ENCODE measurements around the gene FBXO33. TPM values are rescaled to one million over a fixed set of nuclear protein-coding genes. Genes with fewer than 3 reads are reported as not detected.

FBXO33 gene
- total and polyA plus RNA-seq, 4 donors, result 3.0 to 14.3 (median 11.0) TPM

GRCh38 chr14:39433452-39433813 is 1.2 kb upstream of the FBXO33 start:
- Histone ChIP-seq H3K4me1 (ENCODE audit: control insufficient read depth in 1 of 2, insufficient read depth in 2 of 2, low read length in 2 of 2) (peaks cover 2 to 11% of the 10 kb centered on the region in 2 donors), H3K27ac (ENCODE audit: low read depth in 1 of 2, low read length in 2 of 2) (peak overlapping the region; percentile 51 to 72), H3K4me3 (ENCODE audit: low read length in 2 of 2) (peak overlapping the region; percentile 43 to 89), H3K9me3 (ENCODE audit: control insufficient read depth, low read length) (no peaks in the 10 kb centered on the region), H3K36me3 (ENCODE audit: control insufficient read depth in 1 of 2, insufficient read depth in 2 of 2, low read length in 1 of 2) (no peaks in the 10 kb centered on the region), H3K27me3 (ENCODE audit: control insufficient read depth in 1 of 2, insufficient read depth in 2 of 2, low read length in 1 of 2) (no peaks in the 10 kb centered on the region)
- intact Hi-C loops (cut with DNase I), result loop anchor here (5.0 to 10.0 kb wide), 4 partner anchors 169 to 329 kb away; partner anchors contain the start of genes PNN (in 1 of the 2), SEC23A (in 1 of the 2) and TRAPPC6B (in 1 of the 2)
- WGBS, 2 donors, result 14 to 17% methylated on average over 8 of the region's 8 CpGs
- ATAC-seq (ENCODE audit: low FRiP score) (no peak), DNase-seq (no peak)

DNA sequence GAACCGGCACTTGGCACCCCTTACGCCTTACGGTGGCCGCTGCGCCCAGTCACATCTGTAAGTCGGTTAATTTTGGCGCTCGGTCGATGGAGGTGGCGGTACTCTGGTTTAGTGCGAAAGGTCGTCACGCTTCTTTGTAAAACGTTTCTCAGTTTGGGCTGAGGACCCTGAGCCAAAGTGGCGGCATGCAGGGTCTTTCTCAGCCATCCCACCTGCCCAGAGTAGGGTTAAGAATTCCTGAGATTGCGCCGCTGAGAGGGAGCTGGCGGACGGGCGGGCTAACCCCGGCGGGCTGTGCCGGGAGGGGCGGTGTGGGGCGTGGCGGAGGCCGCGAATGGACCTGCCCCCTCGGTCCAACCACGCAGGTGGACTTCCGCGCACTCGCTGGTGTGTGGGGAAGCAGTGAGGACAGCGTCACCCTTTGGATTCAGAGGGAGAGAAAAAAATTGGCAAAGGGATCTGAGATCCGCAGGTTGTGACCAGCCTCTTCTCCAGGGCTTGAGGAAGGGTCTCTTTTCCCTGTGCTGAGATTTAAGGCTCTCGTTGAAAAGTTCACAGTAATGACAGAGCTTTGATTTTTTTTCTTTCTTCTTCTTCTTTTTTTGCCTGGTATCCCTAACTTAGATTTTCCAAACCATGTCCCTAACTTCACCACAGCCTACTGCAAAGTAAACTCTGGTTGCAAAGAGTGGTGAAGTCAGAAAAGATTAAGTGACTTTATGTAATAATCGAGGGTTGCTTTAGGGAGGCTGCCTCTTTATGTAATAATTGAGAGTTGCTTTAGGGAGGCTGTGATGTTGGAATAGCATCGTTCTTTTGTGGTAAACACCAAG is 602 bp upstream of the FBXO33 start:
- Histone ChIP-seq H3K4me1 (ENCODE audit: control insufficient read depth in 1 of 2, insufficient read depth in 2 of 2, low read length in 2 of 2) (peaks cover 2 to 11% of the 10 kb centered on the region in 2 donors), H3K27me3 (ENCODE audit: control insufficient read depth in 1 of 2, insufficient read depth in 2 of 2, low read length in 1 of 2) (no peaks in the 10 kb centered on the region), H3K27ac (ENCODE audit: low read depth in 1 of 2, low read length in 2 of 2) (peak overlapping the region; percentile 62 to 93), H3K36me3 (ENCODE audit: control insufficient read depth in 1 of 2, insufficient read depth in 2 of 2, low read length in 1 of 2) (no peaks in the 10 kb centered on the region), H3K4me3 (ENCODE audit: low read length in 2 of 2) (peak overlapping the region; percentile 55 to 89), H3K9me3 (ENCODE audit: control insufficient read depth, low read length) (no peaks in the 10 kb centered on the region)
- WGBS, 2 donors, result 0% methylated on average over 36 to 38 of the region's 38 CpGs
- peak; percentile 95 for ATAC-seq (ENCODE audit: low FRiP score)
- intact Hi-C loops (cut with DNase I), result loop anchor here (5.0 to 10.0 kb wide), 4 partner anchors 168 to 328 kb away; partner anchors contain the start of genes PNN (in 1 of the 2), SEC23A (in 1 of the 2) and TRAPPC6B (in 1 of the 2)
- peak; percentile 95 to 96 for DNase-seq

DNA sequence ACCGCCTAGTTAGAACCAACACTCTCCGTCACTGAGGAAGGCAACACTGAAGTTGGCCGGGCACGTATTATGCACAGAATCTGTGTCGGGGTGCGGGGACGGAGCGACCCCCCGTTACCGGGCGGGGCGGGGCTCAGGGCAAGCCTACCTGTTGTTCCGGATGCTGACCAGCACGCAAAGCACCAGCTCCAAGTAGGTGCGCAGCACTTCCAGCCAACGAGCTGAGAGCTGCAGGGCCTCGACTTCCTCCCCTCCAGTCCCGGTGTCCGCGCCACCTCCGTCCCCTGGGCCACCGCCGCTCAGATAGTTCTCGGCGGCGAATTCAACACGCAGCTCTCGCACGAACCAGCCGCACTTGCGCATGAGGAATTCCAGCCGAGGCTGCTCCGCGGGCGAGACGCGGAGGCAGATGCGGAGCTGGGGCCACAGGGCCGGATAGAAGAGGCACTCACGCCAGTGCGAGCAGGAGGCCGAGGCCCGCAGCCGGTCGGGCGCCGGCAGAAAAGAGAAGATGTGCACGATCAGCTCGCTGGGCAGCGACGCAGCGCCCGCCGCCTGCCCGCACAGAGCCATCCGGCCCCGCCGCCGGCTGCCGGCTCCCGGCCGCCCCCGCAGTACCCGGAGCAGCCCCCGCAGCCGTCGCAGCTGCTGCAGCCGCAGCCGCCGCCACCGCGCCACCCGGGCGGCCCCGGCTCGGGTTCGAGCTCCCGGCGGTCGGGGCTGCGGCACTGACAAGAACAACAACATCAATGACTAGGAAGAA is 636 bp downstream of the FBXO33 start:
- H3K9me3 ChIP-seq (ENCODE audit: control insufficient read depth, low read length), result no peaks in the 10 kb centered on the region
- peaks cover 2 to 11% of the 10 kb centered on the region in 2 donors for H3K4me1 ChIP-seq (ENCODE audit: control insufficient read depth in 1 of 2, insufficient read depth in 2 of 2, low read length in 2 of 2)
- ATAC-seq (ENCODE audit: low FRiP score) (no peak), DNase-seq (peak; percentile 70 to 82)
- peak overlapping the region; percentile 74 to 100 for H3K27ac ChIP-seq (ENCODE audit: low read depth in 1 of 2, low read length in 2 of 2)
- H3K27me3 ChIP-seq (ENCODE audit: control insufficient read depth in 1 of 2, insufficient read depth in 2 of 2, low read length in 1 of 2), result no peaks in the 10 kb centered on the region
- H3K36me3 ChIP-seq (ENCODE audit: control insufficient read depth in 1 of 2, insufficient read depth in 2 of 2, low read length in 1 of 2), result no peaks in the 10 kb centered on the region
- H3K4me3 ChIP-seq (ENCODE audit: low read length in 2 of 2), result peak overlapping the region; percentile 96 to 97
- intact Hi-C loops (cut with DNase I), result loop anchor here (5.0 to 10.0 kb wide), 4 partner anchors 167 to 327 kb away; partner anchors contain the start of genes PNN (in 1 of the 2), SEC23A (in 1 of the 2) and TRAPPC6B (in 1 of the 2)
- WGBS, 2 donors, result 0 to 1% methylated on average over 62 to 81 of the region's 81 CpGs

DNA sequence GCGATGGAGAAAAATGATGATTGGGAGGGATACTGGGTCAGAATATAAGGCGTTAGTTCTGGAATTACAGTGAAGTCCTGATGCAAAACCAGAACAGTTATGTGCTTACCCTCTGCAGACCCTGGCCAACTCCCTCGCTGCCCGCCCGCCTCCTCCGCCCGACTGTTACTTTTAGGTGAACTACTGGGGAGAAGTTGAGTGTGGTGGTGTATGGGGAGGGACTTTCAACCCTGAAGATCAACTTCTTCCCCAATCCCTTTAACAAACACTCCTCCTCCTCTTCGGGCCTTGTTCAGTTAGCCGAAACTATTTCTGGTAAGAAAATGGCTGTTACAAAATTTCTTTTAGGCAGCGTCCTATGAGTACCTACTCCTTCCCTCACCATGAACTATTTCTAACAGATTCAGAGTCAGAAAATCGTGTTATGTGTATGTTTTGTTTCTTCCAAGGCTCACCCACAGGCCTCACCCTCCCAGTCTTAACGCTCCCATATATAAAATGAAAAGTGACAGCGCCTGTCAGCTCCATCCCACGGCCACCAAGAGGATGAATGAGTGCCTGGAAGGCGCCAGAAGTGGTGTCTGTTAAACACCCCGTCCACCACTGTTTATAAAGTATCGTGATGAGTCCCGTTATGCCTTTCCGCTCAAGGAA is 1.3 kb downstream of the FBXO33 start:
- intact Hi-C loops (cut with DNase I), result loop anchor here (5.0 to 10.0 kb wide), 4 partner anchors 166 to 326 kb away; partner anchors contain the start of genes PNN (in 1 of the 2), SEC23A (in 1 of the 2) and TRAPPC6B (in 1 of the 2)
- WGBS, 2 donors, result 1% methylated on average over 19 of the region's 19 CpGs
- no peaks in the 10 kb centered on the region for H3K9me3 ChIP-seq (ENCODE audit: control insufficient read depth, low read length)
- H3K27me3 ChIP-seq (ENCODE audit: control insufficient read depth in 1 of 2, insufficient read depth in 2 of 2, low read length in 1 of 2), result no peaks in the 10 kb centered on the region
- peak overlapping the region in 1 of 2 donors; percentile 100 for H3K27ac ChIP-seq (ENCODE audit: low read depth in 1 of 2, low read length in 2 of 2)
- no peaks in the 10 kb centered on the region for H3K36me3 ChIP-seq (ENCODE audit: control insufficient read depth in 1 of 2, insufficient read depth in 2 of 2, low read length in 1 of 2)
- peak in 1 of 2 donors; percentile 49 for DNase-seq
- H3K4me1 ChIP-seq (ENCODE audit: control insufficient read depth in 1 of 2, insufficient read depth in 2 of 2, low read length in 2 of 2), result peaks cover 2 to 11% of the 10 kb centered on the region in 2 donors
- no peak for ATAC-seq (ENCODE audit: low FRiP score)
- peak overlapping the region; percentile 96 to 97 for H3K4me3 ChIP-seq (ENCODE audit: low read length in 2 of 2)

GRCh38 chr14:39428118-39428517 is 4.1 kb downstream of the FBXO33 start:
- WGBS, 2 donors, result 89 to 90% methylated on average over 8 of the region's 8 CpGs
- Histone ChIP-seq H3K27me3 (ENCODE audit: control insufficient read depth in 1 of 2, insufficient read depth in 2 of 2, low read length in 1 of 2) (no peaks in the 10 kb centered on the region), H3K27ac (ENCODE audit: low read depth in 1 of 2, low read length in 2 of 2) (no peak overlapping the region), H3K4me3 (ENCODE audit: low read length in 2 of 2) (no peak overlapping the region), H3K36me3 (ENCODE audit: control insufficient read depth in 1 of 2, insufficient read depth in 2 of 2, low read length in 1 of 2) (no peaks in the 10 kb centered on the region), H3K9me3 (ENCODE audit: control insufficient read depth, low read length) (no peaks in the 10 kb centered on the region), H3K4me1 (ENCODE audit: control insufficient read depth in 1 of 2, insufficient read depth in 2 of 2, low read length in 2 of 2) (peaks cover 2 to 14% of the 10 kb centered on the region in 2 donors)
- intact Hi-C loops (cut with DNase I), result loop anchor here in 1 of 2 donors (10.0 kb wide), 1 partner anchor 53 kb away; no protein-coding TSS in a partner anchor
- ATAC-seq (ENCODE audit: low FRiP score), result no peak
- no peak for DNase-seq

- Histone ChIP-seq H3K27ac (ENCODE audit: low read depth in 1 of 2, low read length in 2 of 2) (no peak overlapping the region), H3K9me3 (ENCODE audit: control insufficient read depth, low read length) (no peaks in the 10 kb centered on the region), H3K4me3 (ENCODE audit: low read length in 2 of 2) (no peak overlapping the region), H3K36me3 (ENCODE audit: control insufficient read depth in 1 of 2, insufficient read depth in 2 of 2, low read length in 1 of 2) (no peaks in the 10 kb centered on the region), H3K27me3 (ENCODE audit: control insufficient read depth in 1 of 2, insufficient read depth in 2 of 2, low read length in 1 of 2) (no peaks in the 10 kb centered on the region), H3K4me1 (ENCODE audit: control insufficient read depth in 1 of 2, insufficient read depth in 2 of 2, low read length in 2 of 2) (peaks cover 5 to 14% of the 10 kb centered on the region in 2 donors)
- ATAC-seq (ENCODE audit: low FRiP score) (no peak), DNase-seq (no peak)
- intact Hi-C loops (cut with DNase I), result loop anchor here in 1 of 2 donors (10.0 kb wide), 1 partner anchor 52 kb away; no protein-coding TSS in a partner anchor
- WGBS, 2 donors, result 45 to 51% methylated on average over 7 of the region's 7 CpGs
Observed at GRCh38 chr14:39426605-39427004, 5.6 kb downstream of the FBXO33 start.

DNA sequence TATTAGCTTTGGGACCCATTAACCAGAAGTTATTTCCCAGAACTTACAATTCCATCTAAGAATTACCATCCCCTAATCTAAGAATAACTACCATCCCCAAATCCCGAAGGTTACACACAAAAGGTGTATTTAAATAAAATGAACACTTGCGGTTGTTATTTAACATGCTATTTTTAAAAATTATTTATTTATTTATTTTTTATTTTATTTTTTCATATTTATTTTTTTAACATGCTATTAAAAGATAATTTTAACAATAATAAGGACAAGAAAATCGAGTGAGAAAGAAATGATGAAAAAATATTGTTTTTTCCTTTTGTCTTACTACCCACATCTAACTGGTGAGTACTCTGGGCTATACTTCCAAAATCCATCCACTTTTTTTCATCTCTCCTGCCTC is 6.3 kb downstream of the FBXO33 start:
- intact Hi-C loops (cut with DNase I), result loop anchor here in 1 of 2 donors (10.0 kb wide), 1 partner anchor 51 kb away; no protein-coding TSS in a partner anchor
- ATAC-seq (ENCODE audit: low FRiP score) (no peak), DNase-seq (no peak)
- Histone ChIP-seq H3K36me3 (ENCODE audit: control insufficient read depth in 1 of 2, insufficient read depth in 2 of 2, low read length in 1 of 2) (no peaks in the 10 kb centered on the region), H3K9me3 (ENCODE audit: control insufficient read depth, low read length) (no peaks in the 10 kb centered on the region), H3K4me1 (ENCODE audit: control insufficient read depth in 1 of 2, insufficient read depth in 2 of 2, low read length in 2 of 2) (peaks cover 5 to 14% of the 10 kb centered on the region in 2 donors), H3K4me3 (ENCODE audit: low read length in 2 of 2) (no peak overlapping the region), H3K27me3 (ENCODE audit: control insufficient read depth in 1 of 2, insufficient read depth in 2 of 2, low read length in 1 of 2) (no peaks in the 10 kb centered on the region), H3K27ac (ENCODE audit: low read depth in 1 of 2, low read length in 2 of 2) (no peak overlapping the region)
- 69 to 77% methylated on average over 3 of the region's 3 CpGs for WGBS, 2 donors

GRCh38 chr14:39423793-39424192 is 8.4 kb downstream of the FBXO33 start:
- WGBS, 2 donors, result 58 to 59% methylated on average over 3 of the region's 3 CpGs
- intact Hi-C loops (cut with DNase I), result loop anchor here in 1 of 2 donors (10.0 kb wide), 1 partner anchor 49 kb away; no protein-coding TSS in a partner anchor
- H3K27ac ChIP-seq (ENCODE audit: low read depth in 1 of 2, low read length in 2 of 2), result no peak overlapping the region
- peaks cover 3 to 5% of the 10 kb centered on the region in 2 donors for H3K4me1 ChIP-seq (ENCODE audit: control insufficient read depth in 1 of 2, insufficient read depth in 2 of 2, low read length in 2 of 2)
- DNase-seq (no peak), ATAC-seq (ENCODE audit: low FRiP score) (no peak)
- no peak overlapping the region for H3K4me3 ChIP-seq (ENCODE audit: low read length in 2 of 2)
- H3K9me3 ChIP-seq (ENCODE audit: control insufficient read depth, low read length), result no peaks in the 10 kb centered on the region
- no peaks in the 10 kb centered on the region for H3K36me3 ChIP-seq (ENCODE audit: control insufficient read depth in 1 of 2, insufficient read depth in 2 of 2, low read length in 1 of 2)
- H3K27me3 ChIP-seq (ENCODE audit: control insufficient read depth in 1 of 2, insufficient read depth in 2 of 2, low read length in 1 of 2), result no peaks in the 10 kb centered on the region

All from aorta (tissue), 5 donors.